Measurements from ENCODE around the gene ARHGEF28. TPM values are rescaled to one million over a fixed set of nuclear protein-coding genes. Genes with fewer than 3 reads are reported as not detected.

The ARHGEF28 gene
- total RNA-seq, 3 donors from 2014 or later (not counting 1 experiment from before 2014, with no cell fraction given) = 2.3 to 7.1 (median 5.8) TPM

DNA sequence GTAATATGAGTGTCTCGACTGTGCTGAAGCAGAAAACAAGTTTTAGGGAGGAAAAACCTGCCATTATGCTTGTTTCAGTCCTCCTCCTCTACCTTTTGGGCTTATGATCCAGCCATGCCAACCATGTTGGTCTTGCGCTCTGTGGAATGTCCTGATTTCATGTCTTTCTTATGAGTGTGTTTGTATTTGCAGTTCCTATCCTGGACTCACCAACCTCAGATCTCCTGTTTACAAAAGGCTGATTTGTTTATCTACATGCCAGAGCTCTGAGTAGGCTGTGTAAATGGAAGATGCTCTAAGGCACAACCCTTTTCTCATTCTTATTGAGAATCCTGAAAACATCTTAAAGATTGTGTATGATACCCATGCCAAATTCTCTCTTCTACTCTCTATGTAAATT, 138.6 kb downstream of the ARHGEF28 start:
- no peak for ATAC-seq
- Histone ChIP-seq H3K9me3 (ENCODE audit: control insufficient read depth, insufficient read depth, low read length) (no peaks in the 10 kb centered on the region), H3K4me1 (ENCODE audit: control insufficient read depth, insufficient read depth, low read length) (no peaks in the 10 kb centered on the region), H3K36me3 (ENCODE audit: control insufficient read depth, insufficient read depth, low read length) (no peaks in the 10 kb centered on the region), H3K4me3 (ENCODE audit: low read length) (no peak overlapping the region), H3K27ac (ENCODE audit: low read length) (no peak overlapping the region), H3K27me3 (ENCODE audit: control insufficient read depth, insufficient read depth, low read length) (no peaks in the 10 kb centered on the region)
- no CpG with 5 or more reads among the region's 2 CpGs for WGBS (ENCODE audit: insufficient coverage)
- TF ChIP-seq, protein P1, sequence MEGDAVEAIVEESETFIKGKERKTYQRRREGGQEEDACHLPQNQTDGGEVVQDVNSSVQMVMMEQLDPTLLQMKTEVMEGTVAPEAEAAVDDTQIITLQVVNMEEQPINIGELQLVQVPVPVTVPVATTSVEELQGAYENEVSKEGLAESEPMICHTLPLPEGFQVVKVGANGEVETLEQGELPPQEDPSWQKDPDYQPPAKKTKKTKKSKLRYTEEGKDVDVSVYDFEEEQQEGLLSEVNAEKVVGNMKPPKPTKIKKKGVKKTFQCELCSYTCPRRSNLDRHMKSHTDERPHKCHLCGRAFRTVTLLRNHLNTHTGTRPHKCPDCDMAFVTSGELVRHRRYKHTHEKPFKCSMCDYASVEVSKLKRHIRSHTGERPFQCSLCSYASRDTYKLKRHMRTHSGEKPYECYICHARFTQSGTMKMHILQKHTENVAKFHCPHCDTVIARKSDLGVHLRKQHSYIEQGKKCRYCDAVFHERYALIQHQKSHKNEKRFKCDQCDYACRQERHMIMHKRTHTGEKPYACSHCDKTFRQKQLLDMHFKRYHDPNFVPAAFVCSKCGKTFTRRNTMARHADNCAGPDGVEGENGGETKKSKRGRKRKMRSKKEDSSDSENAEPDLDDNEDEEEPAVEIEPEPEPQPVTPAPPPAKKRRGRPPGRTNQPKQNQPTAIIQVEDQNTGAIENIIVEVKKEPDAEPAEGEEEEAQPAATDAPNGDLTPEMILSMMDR (IDR thresholded peaks at IDR 0.05) = no peak
- H3K36me3 Mint-ChIP-seq = no peaks in the 10 kb centered on the region
- no peak overlapping the region for H3K4me3 Mint-ChIP-seq
- no peaks in the 10 kb centered on the region for H3K4me1 Mint-ChIP-seq
- H3K27ac Mint-ChIP-seq = no peak overlapping the region
- intact Hi-C loops (cut with micrococcal nuclease) = no loop called here
- no peak for DNase-seq
- no peaks in the 10 kb centered on the region for H3K27me3 Mint-ChIP-seq (ENCODE audit: low read depth in 2 of 2)
- peaks cover 0 to 3% of the 10 kb centered on the region in 2 donors for H3K9me3 Mint-ChIP-seq

DNA sequence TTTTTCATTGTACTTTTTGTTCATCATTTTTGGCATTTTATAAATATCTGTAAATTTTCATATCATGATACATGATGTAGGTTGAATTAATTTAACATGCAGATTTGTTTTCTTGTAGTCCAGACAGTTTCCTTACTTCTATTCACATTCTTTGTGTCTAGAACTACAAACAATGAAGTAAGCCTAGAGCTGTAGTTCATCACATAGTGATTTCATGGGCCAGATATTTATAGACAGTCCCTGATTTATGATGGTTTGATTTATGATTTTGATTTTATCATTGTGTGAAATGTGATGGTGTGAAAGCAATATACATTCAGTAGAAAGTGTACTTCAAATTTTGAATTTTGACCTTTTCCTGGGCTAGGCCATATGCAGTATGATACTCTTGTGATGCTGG, 139.0 kb downstream of the ARHGEF28 start:
- intact Hi-C loops (cut with micrococcal nuclease) = no loop called here
- Histone ChIP-seq H3K4me3 (ENCODE audit: low read length) (no peak overlapping the region), H3K9me3 (ENCODE audit: control insufficient read depth, insufficient read depth, low read length) (no peaks in the 10 kb centered on the region), H3K27me3 (ENCODE audit: control insufficient read depth, insufficient read depth, low read length) (no peaks in the 10 kb centered on the region), H3K27ac (ENCODE audit: low read length) (no peak overlapping the region), H3K4me1 (ENCODE audit: control insufficient read depth, insufficient read depth, low read length) (no peaks in the 10 kb centered on the region), H3K36me3 (ENCODE audit: control insufficient read depth, insufficient read depth, low read length) (no peaks in the 10 kb centered on the region)
- H3K27me3 Mint-ChIP-seq (ENCODE audit: low read depth in 2 of 2) = no peaks in the 10 kb centered on the region
- TF ChIP-seq, protein P1 (IDR thresholded peaks at IDR 0.05) = no peak
- no peak overlapping the region for H3K4me3 Mint-ChIP-seq
- no peaks in the 10 kb centered on the region for H3K4me1 Mint-ChIP-seq
- ATAC-seq = no peak
- no peak for DNase-seq
- no peaks in the 10 kb centered on the region for H3K36me3 Mint-ChIP-seq
- H3K27ac Mint-ChIP-seq = no peak overlapping the region
- H3K9me3 Mint-ChIP-seq = peaks cover 0 to 3% of the 10 kb centered on the region in 2 donors

DNA sequence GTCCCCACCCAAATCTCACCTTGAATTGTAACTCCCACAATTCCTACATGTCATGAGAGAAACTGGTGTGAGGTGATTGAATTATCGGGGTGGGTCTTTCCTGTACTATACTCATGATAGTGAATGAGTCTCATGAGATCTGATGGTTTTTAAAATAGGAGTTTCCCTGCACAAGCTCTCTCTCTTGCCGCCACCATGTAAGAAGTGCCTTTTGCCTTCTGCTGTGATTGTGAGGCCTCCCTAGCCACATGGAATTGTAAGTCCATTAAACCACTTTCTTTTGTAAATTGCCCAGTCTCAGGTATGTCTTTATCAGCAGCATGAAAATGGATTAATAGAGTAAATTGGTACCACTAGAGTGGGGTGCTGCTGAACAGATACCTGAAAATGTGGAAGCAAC, 140.9 kb downstream of the ARHGEF28 start:
- Mint-ChIP-seq H3K4me3 (no peak overlapping the region), H3K36me3 (no peaks in the 10 kb centered on the region), H3K27ac (no peak overlapping the region), H3K9me3 (peaks cover 0 to 3% of the 10 kb centered on the region in 2 donors), H3K27me3 (ENCODE audit: low read depth in 2 of 2) (no peaks in the 10 kb centered on the region), H3K4me1 (no peaks in the 10 kb centered on the region)
- ATAC-seq (no peak), DNase-seq (no peak)
- Histone ChIP-seq H3K27me3 (ENCODE audit: control insufficient read depth, insufficient read depth, low read length) (no peaks in the 10 kb centered on the region), H3K4me1 (ENCODE audit: control insufficient read depth, insufficient read depth, low read length) (no peaks in the 10 kb centered on the region), H3K9me3 (ENCODE audit: control insufficient read depth, insufficient read depth, low read length) (no peaks in the 10 kb centered on the region), H3K27ac (ENCODE audit: low read length) (no peak overlapping the region), H3K36me3 (ENCODE audit: control insufficient read depth, insufficient read depth, low read length) (no peaks in the 10 kb centered on the region), H3K4me3 (ENCODE audit: low read length) (no peak overlapping the region)
- intact Hi-C loops (cut with micrococcal nuclease) = no loop called here
- TF ChIP-seq, protein P1 (IDR thresholded peaks at IDR 0.05) = no peak
- 100% methylated on average over 2 of the region's 2 CpGs for WGBS (ENCODE audit: insufficient coverage)

DNA sequence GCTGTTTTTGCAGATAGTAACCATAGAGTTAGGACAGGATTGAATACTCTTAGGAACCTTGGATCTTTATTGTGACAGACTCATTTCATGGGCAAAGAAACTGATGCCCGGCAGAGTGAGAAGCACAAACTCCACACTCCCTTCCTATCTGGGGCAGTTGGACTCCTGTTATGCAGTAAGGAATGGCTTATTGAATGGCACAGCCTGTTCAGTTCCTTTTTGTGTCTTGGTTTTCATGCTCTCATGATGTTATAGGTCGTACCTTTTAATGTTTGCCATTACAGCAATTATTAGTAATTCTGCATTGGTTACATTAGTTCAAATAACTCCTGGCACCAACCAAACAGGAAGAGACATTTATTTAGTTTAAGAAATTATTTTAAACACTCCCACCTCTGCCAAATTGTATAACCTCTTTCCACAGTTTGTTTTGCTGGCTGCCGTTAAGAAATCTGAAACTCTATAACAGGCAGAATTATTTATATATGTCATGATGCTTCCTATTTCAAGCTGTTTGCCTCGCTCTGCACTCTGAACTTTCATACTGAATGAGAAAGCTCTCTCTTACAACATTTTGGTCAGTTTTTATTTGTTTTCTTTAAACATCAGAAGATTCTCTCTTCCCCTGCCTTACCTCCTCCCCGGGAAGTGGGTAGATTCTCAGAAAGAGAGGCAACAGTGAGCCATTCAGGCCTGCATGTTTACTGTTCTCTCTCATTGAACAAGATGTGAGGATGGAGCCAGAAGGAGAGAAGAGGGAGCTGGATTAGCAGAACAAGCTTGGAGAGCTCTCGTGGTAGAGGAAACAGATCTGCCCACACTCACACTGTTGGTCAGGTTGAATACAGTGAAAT, 144.4 kb downstream of the ARHGEF28 start:
- ATAC-seq = no peak
- H3K9me3 Mint-ChIP-seq = peaks cover 0 to 3% of the 10 kb centered on the region in 2 donors
- TF ChIP-seq, protein P1 (IDR thresholded peaks at IDR 0.05) = no peak
- no peaks in the 10 kb centered on the region for H3K9me3 ChIP-seq (ENCODE audit: control insufficient read depth, insufficient read depth, low read length)
- H3K27ac ChIP-seq (ENCODE audit: low read length) = no peak overlapping the region
- no peaks in the 10 kb centered on the region for H3K4me1 ChIP-seq (ENCODE audit: control insufficient read depth, insufficient read depth, low read length)
- H3K27me3 Mint-ChIP-seq (ENCODE audit: low read depth in 2 of 2) = no peaks in the 10 kb centered on the region
- intact Hi-C loops (cut with micrococcal nuclease) = no loop called here
- H3K4me3 Mint-ChIP-seq = no peak overlapping the region
- DNase-seq = no peak
- no peaks in the 10 kb centered on the region for H3K4me1 Mint-ChIP-seq
- H3K36me3 Mint-ChIP-seq = no peaks in the 10 kb centered on the region
- H3K4me3 ChIP-seq (ENCODE audit: low read length) = no peak overlapping the region
- H3K27ac Mint-ChIP-seq = no peak overlapping the region
- H3K27me3 ChIP-seq (ENCODE audit: control insufficient read depth, insufficient read depth, low read length) = no peaks in the 10 kb centered on the region
- WGBS (ENCODE audit: insufficient coverage) = 41% methylated on average over 4 of the region's 6 CpGs
- H3K36me3 ChIP-seq (ENCODE audit: control insufficient read depth, insufficient read depth, low read length) = no peaks in the 10 kb centered on the region
